HG03064 (cell line): ENCODE results near the gene ZNF44.

Experiments
- ATAC-seq: cut with Tn5 transposase; IDR thresholded peaks from one replicate; pipeline ENCODE4 v1.9.1; 2021; ENCODE audit warnings: low read depth; ENCODE audit not compliant: unreplicated experiment

The ZNF44 gene

GRCh38 chr19:12265921-12266704 lies 28.6 kb downstream of the ZNF44 start:
- ATAC-seq: no peak

GRCh38 chr19:12261554-12261953 lies 33.1 kb downstream of the ZNF44 start:
- ATAC-seq: no peak

GRCh38 chr19:12260861-12261260 lies 33.8 kb downstream of the ZNF44 start:
- no peak for ATAC-seq

- no peak for ATAC-seq
Measured at GRCh38 chr19:12260236-12260635, 34.4 kb downstream of the ZNF44 start.

GRCh38 chr19:12255372-12255771 lies 39.3 kb downstream of the ZNF44 start:
- no peak for ATAC-seq

- ATAC-seq: no peak
Measured at GRCh38 chr19:12247644-12248222, 47.0 kb downstream of the ZNF44 start.

GRCh38 chr19:12244370-12244769 lies 50.3 kb downstream of the ZNF44 start:
- ATAC-seq: no peak

GRCh38 chr19:12237143-12237839 lies 57.4 kb downstream of the ZNF44 start:
- no peak for ATAC-seq

- no peak for ATAC-seq
Measured at GRCh38 chr19:12232961-12233360, 61.7 kb downstream of the ZNF44 start.

- ATAC-seq: no peak
Measured at GRCh38 chr19:12230751-12231733, 63.6 kb downstream of the ZNF44 start.

- no peak for ATAC-seq
Measured at GRCh38 chr19:12229990-12230389, 64.7 kb downstream of the ZNF44 start.

- no peak for ATAC-seq
Measured at GRCh38 chr19:12224676-12225075, 70.0 kb downstream of the ZNF44 start.

- no peak for ATAC-seq
Measured at GRCh38 chr19:12222980-12223630, 71.6 kb downstream of the ZNF44 start.
